Measurements from ENCODE around the gene ZKSCAN3. TPM values are rescaled to one million over a fixed set of nuclear protein-coding genes. Genes with fewer than 3 reads are reported as not detected.

The ZKSCAN3 gene
- total RNA-seq, 2 donors from 2014 or later = 3.0 to 4.8 TPM

GRCh38 chr6:28335564-28336283 lies 14.0 kb upstream of the ZKSCAN3 start, which contains the start of gene ZSCAN31:
Gene ZSCAN31, minus strand, starts transcription at chr6:28336148. Its CDS starts 6,465 bp downstream, at chr6:28329683.
- H3K36me3 Mint-ChIP-seq = peaks cover 0 to 12% of the 10 kb centered on the region in 2 donors
- H3K9me3 Mint-ChIP-seq = peaks cover 0 to 24% of the 10 kb centered on the region in 2 donors
- peak; percentile 83 to 93 for ATAC-seq
- peak; percentile 66 to 89 for DNase-seq (ENCODE audit: low spot score in 2 of 2)
- H3K27ac Mint-ChIP-seq = no peak within 1 kb of the TSS

- Mint-ChIP-seq H3K36me3 (peaks cover 2 to 20% of the 10 kb centered on the region in 2 donors), H3K27ac (no peak overlapping the region), H3K9me3 (peaks cover 0 to 25% of the 10 kb centered on the region in 2 donors)
- ATAC-seq (peak in 1 of 2 donors; percentile 66), DNase-seq (ENCODE audit: low spot score in 2 of 2) (no peak)
Observed at GRCh38 chr6:28336284-28337120, 13.2 kb upstream of the ZKSCAN3 start.

GRCh38 chr6:28337121-28337520 lies 12.6 kb upstream of the ZKSCAN3 start:
- peaks cover 0 to 25% of the 10 kb centered on the region in 2 donors for H3K9me3 Mint-ChIP-seq
- H3K36me3 Mint-ChIP-seq = peaks cover 4 to 22% of the 10 kb centered on the region in 2 donors
- no peak for ATAC-seq
- H3K27ac Mint-ChIP-seq = no peak overlapping the region
- no peak for DNase-seq (ENCODE audit: low spot score in 2 of 2)

- Mint-ChIP-seq H3K36me3 (peaks cover 4 to 22% of the 10 kb centered on the region in 2 donors), H3K9me3 (peaks cover 0 to 15% of the 10 kb centered on the region in 2 donors), H3K27ac (peak overlapping the region in 1 of 2 donors; percentile 56)
- ATAC-seq (peak in 1 of 2 donors; percentile 15), DNase-seq (ENCODE audit: low spot score in 2 of 2) (no peak)
Observed at GRCh38 chr6:28340310-28341095, 9.2 kb upstream of the ZKSCAN3 start.

GRCh38 chr6:28343898-28344677 lies 5.7 kb upstream of the ZKSCAN3 start:
- Mint-ChIP-seq H3K9me3 (peaks cover 0 to 15% of the 10 kb centered on the region in 2 donors), H3K36me3 (peaks cover 4 to 22% of the 10 kb centered on the region in 2 donors), H3K27ac (no peak overlapping the region)
- DNase-seq (ENCODE audit: low spot score in 2 of 2) (no peak), ATAC-seq (peak in 1 of 2 donors; percentile 22)

- ATAC-seq (no peak), DNase-seq (ENCODE audit: low spot score in 2 of 2) (no peak)
- Mint-ChIP-seq H3K36me3 (peaks cover 12 to 22% of the 10 kb centered on the region in 2 donors), H3K27ac (no peak overlapping the region), H3K9me3 (peaks cover 0 to 11% of the 10 kb centered on the region in 2 donors)
Observed at GRCh38 chr6:28345201-28345600, 4.5 kb upstream of the ZKSCAN3 start.

GRCh38 chr6:28347119-28347518 lies 2.6 kb upstream of the ZKSCAN3 start:
- DNase-seq (ENCODE audit: low spot score in 2 of 2) (no peak), ATAC-seq (no peak)
- H3K9me3 Mint-ChIP-seq = peaks cover 0 to 4% of the 10 kb centered on the region in 2 donors
- H3K36me3 Mint-ChIP-seq = peaks cover 7 to 14% of the 10 kb centered on the region in 2 donors
- H3K27ac Mint-ChIP-seq = no peak overlapping the region

GRCh38 chr6:28349344-28349891 lies 329 bp upstream of the ZKSCAN3 start:
- Mint-ChIP-seq H3K9me3 (no peaks in the 10 kb centered on the region), H3K36me3 (peaks cover 7 to 14% of the 10 kb centered on the region in 2 donors)
- no peak for ATAC-seq

GRCh38 chr6:28351087-28351486 lies 1.3 kb downstream of the ZKSCAN3 start:
- H3K9me3 Mint-ChIP-seq = no peaks in the 10 kb centered on the region
- DNase-seq (ENCODE audit: low spot score in 2 of 2) (no peak), ATAC-seq (no peak)
- peaks cover 7 to 14% of the 10 kb centered on the region in 2 donors for H3K36me3 Mint-ChIP-seq
- H3K27ac Mint-ChIP-seq = peak overlapping the region in 1 of 2 donors; percentile 91

More at GRCh38 chr6:28349344-28349891, 329 bp upstream of the ZKSCAN3 start:
- no peak for DNase-seq (ENCODE audit: low spot score in 2 of 2)
- peak overlapping the region; percentile 91 to 96 for H3K27ac Mint-ChIP-seq

GRCh38 chr6:28351493-28351925 lies 1.8 kb downstream of the ZKSCAN3 start:
- H3K27ac Mint-ChIP-seq = peak overlapping the region in 1 of 2 donors; percentile 61
- ATAC-seq = no peak
- peaks cover 7 to 14% of the 10 kb centered on the region in 2 donors for H3K36me3 Mint-ChIP-seq
- no peaks in the 10 kb centered on the region for H3K9me3 Mint-ChIP-seq
- no peak for DNase-seq (ENCODE audit: low spot score in 2 of 2)

- Mint-ChIP-seq H3K27ac (no peak overlapping the region), H3K36me3 (peaks cover 7 to 14% of the 10 kb centered on the region in 2 donors), H3K9me3 (no peaks in the 10 kb centered on the region)
- no peak for DNase-seq (ENCODE audit: low spot score in 2 of 2)
- no peak for ATAC-seq
Observed at GRCh38 chr6:28353356-28353755, 3.6 kb downstream of the ZKSCAN3 start.

- no peak overlapping the region for H3K27ac Mint-ChIP-seq
- DNase-seq (ENCODE audit: low spot score in 2 of 2) (no peak), ATAC-seq (peak in 1 of 2 donors; percentile 58)
- no peaks in the 10 kb centered on the region for H3K9me3 Mint-ChIP-seq
- H3K36me3 Mint-ChIP-seq = peaks cover 7 to 14% of the 10 kb centered on the region in 2 donors
Observed at GRCh38 chr6:28353981-28354676, 4.4 kb downstream of the ZKSCAN3 start.

GRCh38 chr6:28354688-28355554 lies 5.2 kb downstream of the ZKSCAN3 start:
- ATAC-seq (no peak), DNase-seq (ENCODE audit: low spot score in 2 of 2) (no peak)
- H3K36me3 Mint-ChIP-seq = peaks cover 2 to 15% of the 10 kb centered on the region in 2 donors
- H3K9me3 Mint-ChIP-seq = no peaks in the 10 kb centered on the region
- peak overlapping the region in 1 of 2 donors; percentile 78 for H3K27ac Mint-ChIP-seq
